Tibial nerve (tissue), 3 donors: ENCODE measurements around the gene BAZ2B.

ENCODE experiments used
- POLR2A ChIP-seq, 2 donors: fragments of 450-650 bp; IDR thresholded peaks; one replicate each; pipeline ENCODE4 v1.6.1; 2017; ENCODE audit warnings: antibody characterized with exemption in 2 of 2, mild to moderate bottlenecking in 2 of 2, moderate library complexity in 2 of 2
- TF ChIP-seq, protein P1 (sequence below), 5 experiments: fragments of 200-600 bp in 3 of 5; fragments of 450-650 bp in 2 of 5; sonication (generic) in 3 of 5; IDR thresholded peaks; one replicate each; pipeline ENCODE4 v1.5.1; 2016 to 2019; ENCODE audit warnings: antibody characterized with exemption in 5 of 5, mild to moderate bottlenecking in 3 of 5, moderate library complexity in 2 of 5

DNA sequence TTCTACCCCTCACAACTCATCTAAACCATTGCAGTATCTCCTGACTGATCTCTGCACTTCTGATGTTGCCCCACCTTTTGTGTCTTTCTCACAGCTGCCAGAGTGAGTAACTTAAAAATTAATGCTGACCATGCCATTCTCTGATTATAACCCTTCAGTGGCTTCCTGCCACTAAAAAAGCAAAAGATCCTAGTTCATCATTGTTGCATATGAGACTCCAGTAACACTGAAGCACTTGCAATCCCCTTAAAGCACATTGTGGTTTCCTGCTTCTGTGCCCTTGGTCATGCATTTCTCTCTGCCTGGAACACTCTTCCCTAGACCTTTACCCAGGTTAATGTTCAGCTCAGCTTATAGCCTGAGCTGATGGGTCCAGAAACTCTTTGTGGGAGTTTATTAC is 234.8 kb downstream of the BAZ2B start:
- TF ChIP-seq POLR2A (IDR thresholded peaks at IDR 0.05), result no peak
- TF ChIP-seq, protein P1, sequence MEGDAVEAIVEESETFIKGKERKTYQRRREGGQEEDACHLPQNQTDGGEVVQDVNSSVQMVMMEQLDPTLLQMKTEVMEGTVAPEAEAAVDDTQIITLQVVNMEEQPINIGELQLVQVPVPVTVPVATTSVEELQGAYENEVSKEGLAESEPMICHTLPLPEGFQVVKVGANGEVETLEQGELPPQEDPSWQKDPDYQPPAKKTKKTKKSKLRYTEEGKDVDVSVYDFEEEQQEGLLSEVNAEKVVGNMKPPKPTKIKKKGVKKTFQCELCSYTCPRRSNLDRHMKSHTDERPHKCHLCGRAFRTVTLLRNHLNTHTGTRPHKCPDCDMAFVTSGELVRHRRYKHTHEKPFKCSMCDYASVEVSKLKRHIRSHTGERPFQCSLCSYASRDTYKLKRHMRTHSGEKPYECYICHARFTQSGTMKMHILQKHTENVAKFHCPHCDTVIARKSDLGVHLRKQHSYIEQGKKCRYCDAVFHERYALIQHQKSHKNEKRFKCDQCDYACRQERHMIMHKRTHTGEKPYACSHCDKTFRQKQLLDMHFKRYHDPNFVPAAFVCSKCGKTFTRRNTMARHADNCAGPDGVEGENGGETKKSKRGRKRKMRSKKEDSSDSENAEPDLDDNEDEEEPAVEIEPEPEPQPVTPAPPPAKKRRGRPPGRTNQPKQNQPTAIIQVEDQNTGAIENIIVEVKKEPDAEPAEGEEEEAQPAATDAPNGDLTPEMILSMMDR (IDR thresholded peaks at IDR 0.05), result no peak
